ENCODE measurements around the gene BBLN.
"Not testable (repeated sequence)": the region's sequence is repeated elsewhere in the genome, so short reads cannot be mapped to it uniquely, and the experiment has no call there.

Gene BBLN, protein sequence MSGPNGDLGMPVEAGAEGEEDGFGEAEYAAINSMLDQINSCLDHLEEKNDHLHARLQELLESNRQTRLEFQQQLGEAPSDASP

DNA sequence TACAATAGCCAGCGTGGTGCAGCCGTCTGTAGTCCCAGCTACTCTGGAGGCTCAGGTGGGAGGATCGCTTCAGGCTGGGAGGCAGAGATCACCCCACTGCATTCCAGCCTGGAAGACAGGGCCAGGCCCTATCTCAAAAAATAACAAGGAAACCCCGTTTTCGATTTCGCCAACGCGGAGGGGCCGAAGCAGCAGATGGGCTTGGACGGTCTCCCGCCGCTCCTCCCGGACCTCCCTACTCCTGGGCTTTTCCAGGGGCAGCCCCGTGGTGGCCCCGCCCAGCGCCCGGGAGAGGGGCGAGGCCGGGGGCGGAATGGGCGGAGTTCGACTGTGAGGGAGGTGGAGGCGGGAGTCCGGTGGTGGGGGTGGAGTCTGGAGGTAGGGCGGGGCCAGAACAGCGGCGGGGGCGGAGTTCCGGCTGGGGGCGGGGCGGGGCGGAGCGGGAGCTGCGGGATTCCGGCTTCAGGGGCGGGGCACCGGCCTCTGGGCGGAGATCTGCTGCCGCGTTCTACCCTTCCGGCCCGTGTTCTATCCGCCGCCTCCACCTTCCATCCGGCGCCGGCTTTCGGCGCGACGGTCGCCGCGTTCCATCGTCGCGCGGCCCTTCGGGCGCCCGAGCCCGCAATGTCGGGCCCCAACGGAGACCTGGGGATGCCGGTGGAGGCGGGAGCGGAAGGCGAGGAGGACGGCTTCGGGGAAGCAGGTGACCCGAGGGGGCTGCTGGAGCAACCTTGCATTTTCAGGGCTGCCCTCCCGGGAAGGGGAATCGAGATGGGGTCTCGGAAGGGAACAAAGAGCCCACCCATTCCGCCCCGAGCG is at the start of gene BBLN:
BBLN (plus strand) TSS at position 482 of the 819 bp plus-strand sequence; CDS start at position 625, 143 bp downstream.
- peak; percentile 34 to 98 (median 90) for DNase-seq

DNA sequence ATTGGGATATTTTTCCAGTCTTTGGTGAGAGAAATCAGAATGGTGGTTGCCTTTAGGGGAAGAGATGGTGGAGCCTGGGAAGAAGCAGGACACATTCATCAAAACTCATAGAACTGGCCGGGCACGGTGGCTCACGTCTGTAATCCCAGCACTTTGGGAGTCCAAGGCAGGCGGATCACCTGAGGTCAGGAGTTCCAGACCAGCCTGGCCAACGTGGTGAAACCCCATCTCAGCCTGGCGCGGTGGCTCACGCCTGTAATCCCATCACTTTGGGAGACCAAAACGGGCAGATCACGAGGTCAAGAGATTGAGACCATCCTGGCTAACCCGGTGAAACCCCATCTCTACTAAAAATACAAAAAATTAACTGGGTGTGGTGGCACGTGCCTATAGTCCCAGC is 48.3 kb upstream of the BBLN start:
- DNase-seq = not testable (repeated sequence)

DNA sequence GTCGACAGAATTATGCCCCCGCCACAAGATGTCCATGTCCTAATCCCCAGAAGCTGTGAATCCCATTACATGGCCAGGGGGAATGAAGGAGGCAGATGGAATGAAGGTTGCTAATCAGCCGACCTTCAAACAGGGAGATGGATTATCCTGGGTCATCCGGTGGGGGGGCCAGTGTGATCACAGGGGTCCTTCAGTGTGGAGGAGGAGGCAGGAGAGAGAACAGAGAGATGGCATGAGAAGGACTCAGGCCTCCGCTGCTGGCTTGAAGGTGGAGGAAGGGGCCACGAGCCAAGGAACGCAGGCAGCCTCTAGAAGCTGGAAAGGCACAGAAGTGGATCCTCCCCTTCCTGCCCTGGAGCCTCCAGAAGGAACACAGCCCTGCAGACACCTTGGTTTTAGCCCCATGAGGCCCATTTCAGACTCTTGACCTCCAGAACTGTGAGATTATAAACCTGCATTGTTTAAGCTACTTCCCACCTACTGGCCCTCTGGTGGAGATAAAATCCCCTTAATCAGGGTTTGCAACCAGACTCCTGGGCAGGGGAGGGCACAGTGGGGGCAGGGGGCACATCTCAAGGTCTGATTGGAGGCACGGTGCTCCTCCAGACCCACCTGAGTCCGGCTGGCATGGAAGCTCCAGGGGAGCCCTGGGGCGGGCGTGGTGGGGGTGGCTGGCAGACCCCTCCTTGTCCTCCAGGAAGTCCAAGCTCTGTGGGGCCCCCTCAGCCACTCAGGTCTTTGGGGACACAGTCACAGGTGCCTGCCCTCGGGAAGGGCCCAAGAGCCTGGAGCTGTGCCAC is 46.3 kb upstream of the BBLN start:
- DNase-seq = no peak

DNA sequence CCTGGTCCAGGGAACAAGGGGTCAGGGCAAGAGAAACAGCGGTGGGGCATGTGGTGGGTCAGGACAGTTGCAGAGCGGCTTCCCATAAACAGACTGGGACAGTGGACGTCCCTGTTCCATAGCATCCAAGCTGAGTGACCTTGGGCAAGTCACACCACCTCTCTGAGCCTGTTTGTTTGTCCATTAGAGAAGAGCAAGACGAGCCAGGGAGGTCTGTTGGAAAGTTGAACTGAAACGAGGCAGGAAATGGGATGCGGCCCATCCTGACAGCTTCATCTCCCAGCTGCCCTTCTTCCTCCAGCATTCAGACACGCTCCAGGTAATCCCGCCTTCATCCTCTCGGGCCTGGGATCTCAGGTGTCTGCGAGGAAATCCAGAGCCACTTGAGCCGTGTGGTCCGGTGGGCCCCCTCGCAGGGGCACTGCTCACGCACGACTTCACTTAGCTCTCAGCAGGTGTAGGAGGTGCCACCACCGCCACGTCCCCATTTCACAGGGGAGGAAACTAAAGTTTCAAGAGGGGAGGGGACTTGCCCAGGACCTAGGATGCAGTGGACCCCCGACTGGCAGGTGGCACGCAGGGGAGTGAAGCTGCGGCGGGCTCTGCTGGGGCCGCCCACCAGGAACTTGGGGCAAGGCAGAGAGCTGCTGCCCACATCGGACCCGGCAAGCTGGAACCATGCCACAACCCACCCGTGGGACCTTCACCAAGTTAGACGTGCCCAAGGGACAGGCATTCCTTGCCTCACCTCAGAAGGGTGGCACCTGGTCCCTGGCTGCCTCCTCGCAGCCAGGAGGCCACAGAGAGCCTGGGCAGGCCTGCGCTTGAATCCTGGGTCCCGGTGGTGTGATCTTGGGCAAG is 45.5 kb upstream of the BBLN start:
- no peak for DNase-seq

DNA sequence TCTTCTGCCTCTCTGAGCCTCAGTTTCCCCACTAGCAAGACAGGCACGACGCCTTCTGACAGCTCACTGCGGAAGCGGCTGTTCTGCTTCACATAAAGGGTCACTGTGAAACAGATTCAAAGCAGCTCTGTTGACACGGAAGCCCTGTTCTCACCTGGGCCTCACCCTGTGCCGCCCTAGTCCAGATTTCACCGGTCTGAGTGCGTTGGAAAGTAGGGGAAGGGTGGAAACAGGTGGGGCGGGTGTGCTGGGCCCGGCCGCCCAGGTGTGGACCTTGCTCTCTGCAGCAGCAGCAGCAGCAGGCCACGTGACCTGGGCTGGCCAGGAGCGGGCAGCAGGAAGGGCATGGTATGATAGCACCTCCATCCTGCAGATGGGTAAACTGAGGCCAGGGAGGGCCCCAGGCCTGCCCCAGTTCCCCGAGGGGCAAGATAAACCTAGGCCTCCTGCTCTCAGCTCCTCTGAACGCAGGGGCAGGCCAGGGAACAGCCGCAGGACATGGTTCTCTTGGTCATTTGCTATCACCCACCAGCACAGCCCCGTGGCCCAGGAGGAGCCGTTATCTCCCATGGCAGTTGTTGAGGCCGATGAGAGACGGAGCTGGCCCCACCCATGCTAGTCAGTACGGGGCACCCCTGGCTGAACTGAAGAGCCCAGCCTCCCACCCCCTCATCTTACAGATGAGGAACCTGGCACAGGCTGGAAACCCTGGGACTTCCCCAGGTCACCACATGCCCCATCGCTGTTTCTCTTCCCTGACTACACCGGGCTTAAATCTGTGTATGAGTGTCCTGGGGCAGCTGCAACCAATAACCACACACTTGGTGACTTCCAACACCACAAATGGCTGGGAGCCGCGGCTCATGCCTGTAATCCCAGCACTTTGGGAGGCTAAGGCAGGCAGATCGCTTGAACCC is 44.6 kb upstream of the BBLN start:
- no peak for DNase-seq

DNA sequence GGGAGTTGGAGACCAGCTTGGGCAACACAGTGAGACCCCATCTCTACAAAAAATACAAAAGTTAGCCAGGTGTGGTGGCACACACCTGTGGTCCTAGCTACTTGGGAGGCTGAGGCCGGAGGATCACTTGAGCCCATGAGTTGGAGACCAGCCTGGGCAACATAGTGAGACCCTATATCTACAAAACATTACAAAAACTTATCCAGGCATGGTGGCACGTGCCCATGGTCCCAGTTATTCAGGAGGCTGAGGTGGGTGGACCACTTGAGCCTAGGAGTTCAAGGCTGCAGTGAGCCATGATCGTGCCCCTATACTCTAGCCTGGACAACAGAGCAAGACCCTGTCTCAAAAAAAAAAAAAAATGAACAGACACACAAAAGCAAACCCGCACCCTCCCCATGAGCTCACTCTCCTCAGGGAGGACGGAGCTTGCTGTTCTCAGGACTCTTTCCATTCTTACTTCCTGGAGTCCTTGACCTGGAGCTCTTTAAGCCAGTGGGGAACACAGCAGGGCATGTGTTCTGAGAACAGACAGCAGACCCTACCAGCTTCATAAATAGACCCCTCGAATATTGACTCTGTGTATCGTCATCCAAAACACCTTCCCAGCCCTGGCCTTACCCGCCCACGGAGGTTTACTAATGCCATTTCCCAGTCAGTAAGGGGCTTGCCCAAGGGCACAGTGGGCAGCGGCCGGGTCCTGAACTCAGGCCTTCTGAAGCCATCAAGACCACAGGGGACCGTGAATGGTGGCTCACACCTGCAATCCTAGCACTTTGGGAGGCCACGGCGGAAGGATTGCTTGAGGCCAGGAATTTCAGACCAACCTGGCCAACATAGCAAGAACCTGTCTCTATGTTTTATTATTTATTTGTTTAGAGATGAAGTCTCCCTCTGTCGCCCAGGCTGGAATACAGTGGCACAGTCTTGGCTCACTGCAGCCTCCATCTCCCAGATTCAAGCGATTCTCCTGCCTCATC is 43.7 kb upstream of the BBLN start:
- no peak for DNase-seq

DNA sequence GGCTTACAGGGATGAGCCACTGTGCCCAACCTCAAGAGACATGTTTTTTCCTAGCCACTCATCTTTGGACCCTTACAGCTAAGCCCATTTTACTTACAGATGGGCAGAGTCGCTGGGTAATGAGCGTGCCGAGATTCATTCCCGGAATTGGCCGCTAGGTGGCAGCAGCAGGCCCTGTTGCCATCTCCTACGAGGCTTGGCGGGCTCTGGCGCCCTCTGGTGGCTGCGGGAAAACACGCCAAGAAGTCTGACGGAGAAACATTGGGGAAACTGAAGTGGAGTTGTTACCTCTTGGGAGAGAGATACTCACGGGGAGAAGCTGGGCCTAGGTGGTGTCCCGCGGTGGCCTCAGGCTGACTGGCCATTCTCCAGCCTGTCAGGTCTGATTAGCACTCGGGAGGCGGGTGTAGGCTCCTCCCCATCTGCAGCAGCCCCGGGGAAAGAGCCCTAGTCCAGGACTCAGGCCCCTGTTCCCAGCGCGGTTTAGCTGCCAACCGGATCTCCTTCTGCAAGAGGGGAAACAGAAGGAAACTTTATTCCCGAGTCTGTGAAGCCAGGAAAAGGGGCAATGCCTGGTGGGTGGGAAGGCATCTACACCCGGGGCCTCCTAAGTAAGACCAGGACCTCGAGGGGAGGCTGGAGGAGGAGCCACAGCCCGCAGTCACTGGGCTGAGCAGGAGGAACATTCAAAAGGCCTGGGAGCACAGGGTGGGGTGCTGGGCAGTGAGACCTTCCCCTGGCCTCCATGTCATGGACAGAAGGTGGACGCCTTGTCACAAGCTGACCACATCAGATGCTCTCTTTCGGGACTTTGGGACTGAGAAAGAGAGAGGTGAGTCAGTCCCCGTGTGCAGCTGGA is 42.2 kb upstream of the BBLN start:
- peak in 57 of 58 donors; percentile 22 to 99 (median 83) for DNase-seq

DNA sequence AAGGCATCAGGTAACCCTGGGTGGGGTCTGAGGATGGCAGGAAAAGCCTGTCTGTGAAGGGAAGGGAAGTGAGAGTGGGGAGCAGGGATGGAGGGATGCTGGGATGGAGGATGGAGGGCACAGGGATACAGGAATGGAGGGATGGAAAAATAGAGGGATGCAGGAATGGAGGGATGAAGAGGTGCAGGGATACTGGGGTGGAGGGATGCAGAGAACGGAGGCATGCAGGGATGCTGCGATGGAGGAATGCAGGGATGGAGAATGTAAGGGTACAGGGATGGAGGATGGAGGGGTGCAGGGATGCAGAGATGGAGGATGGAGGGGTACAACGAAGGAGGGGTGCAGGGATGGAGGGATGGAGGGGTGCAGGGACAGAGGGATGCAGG is 41.6 kb upstream of the BBLN start:
- no peak for DNase-seq

DNA sequence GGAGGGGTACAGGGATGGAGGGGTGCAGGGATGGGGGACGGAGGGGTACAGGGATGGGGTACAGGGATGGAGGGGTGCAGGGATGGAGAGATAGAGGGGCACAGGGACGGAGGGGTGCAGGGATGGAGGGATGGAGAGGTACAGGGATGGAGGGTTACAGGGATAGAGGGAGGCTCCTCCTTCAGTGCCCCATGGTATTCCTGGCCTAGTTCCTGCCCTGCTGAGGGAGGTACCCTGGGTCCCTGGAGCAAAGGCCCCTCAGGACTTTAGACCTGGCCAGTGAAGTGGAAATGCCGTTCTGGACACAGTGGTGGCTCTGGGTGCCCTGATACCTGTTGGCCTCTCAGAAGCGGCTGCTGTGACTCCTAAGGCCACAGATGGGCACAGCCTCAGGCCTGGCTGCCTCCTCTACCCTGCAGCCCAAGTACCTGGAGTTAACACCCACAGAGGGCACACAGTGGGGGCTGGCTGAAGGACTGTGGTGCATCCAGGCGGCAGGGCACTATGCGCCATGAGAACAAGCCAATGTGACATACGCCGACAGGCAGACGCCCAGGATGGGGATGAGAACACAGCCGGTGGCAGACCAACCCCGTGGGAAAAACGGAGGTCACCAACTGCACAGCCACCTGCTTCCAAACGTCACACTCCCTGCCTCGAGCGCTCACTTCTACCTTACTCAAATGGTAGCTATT is 40.9 kb upstream of the BBLN start:
- DNase-seq = no peak

DNA sequence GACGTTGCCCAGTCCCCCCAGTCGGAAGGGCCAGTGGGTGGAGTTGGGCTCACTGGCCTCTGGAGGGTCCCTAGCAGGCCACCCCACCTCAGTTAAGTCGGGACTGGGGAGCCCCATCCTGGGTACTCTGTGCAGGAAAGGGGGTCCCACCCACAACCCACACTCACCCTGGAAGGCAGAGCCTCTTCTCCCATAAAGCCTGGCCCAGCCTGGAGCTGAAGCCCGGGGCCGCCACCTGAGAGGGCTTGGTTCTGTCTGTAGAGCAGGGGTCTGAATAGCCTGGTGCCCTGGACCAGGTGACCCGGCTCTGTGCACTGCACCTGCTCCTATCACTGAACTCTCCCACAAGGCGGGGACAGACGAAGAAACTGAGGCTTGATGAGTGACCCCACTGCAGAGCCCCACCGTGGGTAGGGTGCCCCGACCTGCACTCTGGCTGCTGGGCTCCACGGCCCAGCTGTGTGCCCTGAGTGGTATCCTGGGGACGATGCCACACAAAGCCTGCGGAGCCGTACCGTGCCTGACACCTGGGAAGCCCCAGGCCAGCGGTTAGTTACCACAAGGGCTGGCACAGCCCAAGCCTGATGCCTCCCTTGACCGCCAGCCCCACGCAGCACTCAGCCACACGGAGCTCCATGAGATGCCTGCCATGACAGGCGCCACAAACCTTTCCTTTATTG is 39.9 kb upstream of the BBLN start:
- no peak for DNase-seq

DNA sequence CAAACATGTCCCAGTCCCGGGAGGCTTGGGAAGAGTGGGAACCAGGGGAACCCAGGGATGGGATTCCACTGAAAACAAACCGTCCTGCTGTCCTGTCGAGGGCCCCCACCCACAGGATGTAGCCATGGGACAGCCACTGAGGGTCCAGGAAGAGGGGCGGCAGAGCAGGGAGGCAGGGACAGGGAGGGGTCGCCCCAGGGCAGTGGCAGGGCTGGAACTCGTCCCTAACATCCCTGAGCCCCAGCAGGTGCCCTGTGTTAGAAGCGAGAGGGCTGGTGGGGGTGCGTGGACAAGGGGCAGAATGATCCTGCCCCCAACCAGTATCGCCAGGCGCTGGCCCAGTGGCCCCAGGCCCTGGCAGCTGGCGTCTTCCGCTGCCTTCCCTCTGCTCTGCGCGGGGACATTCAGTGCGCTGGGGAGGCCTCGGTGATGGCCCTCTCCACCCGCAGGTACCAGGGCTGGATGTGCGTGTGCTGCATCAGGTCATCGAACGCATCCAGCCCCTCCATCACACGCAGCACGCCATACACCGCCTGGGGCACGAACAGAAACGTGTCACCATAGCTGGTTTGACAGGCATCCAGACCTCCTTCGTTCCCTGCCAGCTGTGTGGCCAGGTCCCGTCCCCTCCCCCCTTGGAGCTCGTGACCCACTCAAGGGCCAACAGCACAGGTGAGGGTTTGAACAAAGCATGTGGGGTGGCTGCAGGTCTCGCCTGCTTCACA is 39.2 kb upstream of the BBLN start:
- no peak for DNase-seq

DNA sequence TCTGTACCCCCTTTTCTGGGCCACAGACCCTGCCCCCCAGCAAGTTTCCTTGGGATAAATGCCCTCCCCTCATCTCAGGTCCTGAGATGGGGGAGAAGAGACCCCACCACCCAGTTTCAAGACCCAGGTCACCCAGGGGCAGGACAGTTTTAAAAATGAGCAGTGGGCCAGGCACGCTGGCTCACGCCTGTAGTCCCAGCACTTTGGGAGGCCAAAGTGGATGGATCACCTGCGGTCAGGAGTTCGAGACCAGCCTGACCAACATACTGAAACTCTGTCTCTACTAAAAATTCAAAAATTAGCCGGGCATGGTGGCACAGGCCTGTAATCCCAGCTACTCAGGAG is 38.6 kb upstream of the BBLN start:
- DNase-seq = no peak

DNA sequence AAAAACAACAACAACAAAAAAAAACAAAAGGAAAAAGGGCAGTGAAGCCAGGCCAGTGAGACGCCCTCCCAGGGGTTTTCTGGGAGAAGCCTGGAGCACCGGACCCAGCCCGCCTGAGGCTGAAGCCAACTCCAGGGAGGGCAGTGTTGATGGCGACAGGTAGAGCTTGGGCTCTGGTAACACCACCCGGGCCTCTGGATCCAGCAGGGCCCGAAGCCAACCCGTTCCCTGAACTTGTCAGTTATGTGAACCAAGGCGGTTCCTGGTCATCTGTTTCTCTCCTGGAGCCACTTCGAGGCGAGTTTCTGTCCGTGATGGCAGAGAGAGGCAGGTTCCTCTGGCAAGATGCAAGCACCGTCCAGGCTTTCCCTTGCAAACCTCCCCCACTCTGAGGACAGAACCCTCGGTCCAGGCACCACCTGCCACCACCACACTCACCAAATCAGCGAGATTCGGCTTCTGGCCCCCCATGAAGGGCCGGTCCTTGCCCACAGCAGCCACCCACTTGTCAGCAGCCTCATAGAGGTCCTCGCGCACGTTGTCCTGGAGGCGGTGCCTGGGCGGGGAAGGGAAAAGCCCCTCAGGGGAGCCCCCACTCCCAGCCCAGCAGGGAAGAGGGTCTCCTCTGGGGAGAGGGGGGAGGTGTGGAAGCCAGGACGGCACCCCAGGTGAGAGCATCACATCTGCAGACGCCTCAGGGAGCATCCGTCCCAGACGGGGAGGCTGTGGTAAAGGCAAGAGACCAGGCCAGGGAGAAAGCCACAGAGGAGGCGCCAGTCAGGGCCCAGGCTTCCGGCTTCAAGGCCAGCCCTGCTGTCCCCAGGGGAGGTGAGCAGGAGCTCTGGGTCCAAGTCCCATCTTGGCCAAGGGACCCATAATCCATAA is 37.9 kb upstream of the BBLN start:
- no peak for DNase-seq

DNA sequence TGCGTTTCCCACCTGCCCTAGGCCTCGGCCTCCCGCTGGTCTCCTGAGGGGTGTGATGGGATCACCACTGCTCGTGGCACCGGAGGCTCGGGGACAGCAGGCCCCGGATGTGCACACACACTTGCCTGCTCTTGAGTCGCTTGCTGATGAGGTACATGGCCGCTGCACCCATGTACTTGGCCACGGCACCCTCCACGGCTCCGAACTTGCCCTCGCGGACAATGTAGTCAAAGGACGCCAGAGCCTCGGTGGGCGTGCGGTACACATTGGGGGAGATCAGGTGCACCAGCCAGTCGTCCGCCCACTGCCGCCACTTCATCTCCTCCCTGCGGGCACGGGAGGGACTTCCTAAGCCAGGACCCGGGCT is 37.3 kb upstream of the BBLN start:
- DNase-seq = no peak

DNA sequence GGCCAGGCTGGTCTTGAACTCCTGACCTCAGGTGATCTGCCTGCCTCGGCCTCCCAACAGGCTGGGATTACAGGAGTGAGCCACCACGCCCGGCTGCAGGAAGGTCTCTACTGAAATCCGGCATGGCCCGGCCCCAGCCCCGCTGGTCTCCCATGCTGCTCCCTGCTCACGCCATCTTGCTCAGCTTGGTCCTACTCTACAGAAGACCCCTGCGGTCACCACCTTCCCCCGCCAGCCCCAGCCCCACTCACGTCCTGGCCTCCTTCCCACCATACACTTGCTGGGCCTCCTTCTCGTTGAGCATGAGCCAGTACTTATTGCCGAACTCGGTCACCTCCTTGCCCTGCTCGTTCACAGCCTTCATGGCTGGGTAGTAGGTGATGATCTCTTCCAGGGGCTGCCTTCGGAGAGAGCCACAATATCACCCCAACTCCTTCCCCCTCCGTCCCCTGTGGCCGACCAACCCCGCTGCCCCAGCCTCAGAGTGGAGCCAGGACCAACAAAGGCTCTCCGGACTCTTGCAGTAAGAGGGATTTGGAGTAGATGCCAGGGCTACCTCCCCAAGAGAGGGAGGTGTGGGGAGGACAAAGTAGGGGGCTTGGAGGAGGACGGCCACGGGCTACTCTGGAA is 36.5 kb upstream of the BBLN start:
- no peak for DNase-seq
